ENCODE results near the gene SLC12A7. TPM values are rescaled to one million over a fixed set of nuclear protein-coding genes. Genes with fewer than 3 reads are reported as not detected.

The SLC12A7 gene
- total and polyA plus RNA-seq, 2 donors: 12.2 to 23.5 TPM

DNA sequence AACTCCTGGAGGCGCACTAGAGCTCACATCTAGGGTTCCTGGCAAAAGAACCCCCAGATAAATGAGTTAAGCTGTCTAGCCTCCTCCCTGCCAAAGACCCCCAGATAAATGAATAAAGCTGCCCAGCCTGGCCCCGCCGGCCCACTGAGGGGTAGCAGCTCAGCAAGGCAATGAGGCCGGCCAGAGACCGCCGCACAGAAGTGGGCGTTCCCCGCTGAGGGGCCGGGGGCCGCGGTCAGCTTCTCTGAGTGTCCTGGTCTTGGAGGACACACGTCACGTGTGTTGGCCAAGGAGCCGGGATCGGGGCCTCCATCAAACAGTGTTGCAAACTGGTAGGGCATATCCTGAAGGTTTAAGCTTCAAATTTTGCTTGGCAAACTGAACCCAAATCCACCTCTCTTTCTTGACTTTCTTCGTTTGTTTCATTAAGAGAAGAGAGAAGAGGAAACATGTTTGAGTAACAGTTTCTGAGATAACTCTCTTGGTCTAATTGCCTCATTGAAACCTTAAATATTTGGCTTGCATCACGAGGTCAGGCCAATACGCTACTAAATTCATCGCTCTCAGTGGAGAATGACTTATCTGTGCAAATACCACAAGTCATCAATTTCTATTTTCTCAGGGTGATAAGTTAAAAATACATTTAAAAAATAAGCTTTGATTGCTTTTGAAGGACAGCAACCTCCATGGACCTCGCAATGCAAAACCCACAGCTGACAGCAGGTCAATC lies 11.7 kb upstream of the SLC12A7 start:
- Histone ChIP-seq H3K27ac (ENCODE audit: low read depth in 1 of 2, low read length in 1 of 2) (no peak overlapping the region), H3K4me1 (ENCODE audit: control insufficient read depth in 2 of 2, insufficient read depth in 2 of 2, low read length in 2 of 2) (peaks cover 2 to 18% of the 10 kb centered on the region in 2 donors), H3K27me3 (ENCODE audit: control insufficient read depth in 2 of 2, insufficient read depth in 1 of 2, low read length in 1 of 2) (peaks cover 0 to 2% of the 10 kb centered on the region in 2 donors), H3K9me3 (ENCODE audit: control insufficient read depth in 2 of 2, insufficient read depth in 1 of 2, low read length in 1 of 2) (peaks cover 2 to 17% of the 10 kb centered on the region in 2 donors), H3K4me3 (ENCODE audit: low read length in 2 of 2) (no peak overlapping the region), H3K36me3 (ENCODE audit: control insufficient read depth in 2 of 2, insufficient read depth in 2 of 2, low read length in 1 of 2) (no peaks in the 10 kb centered on the region)
- 92% methylated on average over 20 of the region's 20 CpGs for WGBS
- no peak for DNase-seq (ENCODE audit: low read depth in 6 of 9, low spot score in 9 of 9)

DNA sequence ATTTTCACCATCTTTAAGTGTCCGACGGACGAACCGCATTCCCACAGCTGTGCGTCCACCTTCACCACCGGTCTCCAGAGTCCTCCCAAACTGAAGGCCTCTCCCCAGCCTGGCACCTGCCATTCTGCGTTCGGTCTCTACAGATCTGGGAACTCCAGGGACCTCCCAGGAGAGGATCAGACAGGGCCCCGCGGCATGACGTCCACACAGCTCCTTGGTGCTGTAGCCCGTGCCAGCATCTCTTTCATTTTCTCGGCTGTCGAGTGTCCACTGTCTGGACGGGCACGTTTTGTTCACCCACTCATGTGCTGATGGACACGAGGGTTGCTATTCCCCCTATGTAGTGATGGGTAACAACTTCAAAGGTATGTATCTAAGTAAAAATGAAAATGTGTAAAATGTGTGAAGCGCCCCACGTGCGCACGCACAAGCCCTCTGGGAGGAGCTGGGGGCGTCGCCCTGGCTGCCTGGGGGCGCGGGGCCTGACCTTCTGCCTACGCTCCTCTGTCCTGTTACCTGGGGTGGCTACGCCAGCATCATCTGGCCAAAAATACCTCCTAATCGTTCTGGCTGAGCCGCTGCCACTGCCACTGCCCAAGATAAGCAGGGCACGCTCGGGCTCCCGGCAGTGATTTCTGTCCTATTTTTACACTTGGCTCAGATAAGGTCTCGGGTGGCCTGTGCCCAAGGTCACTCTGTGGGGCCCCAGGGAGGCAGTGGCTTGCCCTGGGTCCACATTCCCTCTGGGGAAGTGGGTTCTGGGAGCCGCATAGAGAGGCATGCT lies 10.8 kb upstream of the SLC12A7 start:
- H3K4me1 ChIP-seq (ENCODE audit: control insufficient read depth in 2 of 2, insufficient read depth in 2 of 2, low read length in 2 of 2): peaks cover 7 to 19% of the 10 kb centered on the region in 2 donors
- WGBS: 95% methylated on average over 34 of the region's 34 CpGs
- peaks cover 2 to 17% of the 10 kb centered on the region in 2 donors for H3K9me3 ChIP-seq (ENCODE audit: control insufficient read depth in 2 of 2, insufficient read depth in 1 of 2, low read length in 1 of 2)
- H3K4me3 ChIP-seq (ENCODE audit: low read length in 2 of 2): no peak overlapping the region
- H3K36me3 ChIP-seq (ENCODE audit: control insufficient read depth in 2 of 2, insufficient read depth in 2 of 2, low read length in 1 of 2): no peaks in the 10 kb centered on the region
- no peak for DNase-seq (ENCODE audit: low read depth in 6 of 9, low spot score in 9 of 9)
- H3K27ac ChIP-seq (ENCODE audit: low read depth in 1 of 2, low read length in 1 of 2): no peak overlapping the region
- peaks cover 0 to 2% of the 10 kb centered on the region in 2 donors for H3K27me3 ChIP-seq (ENCODE audit: control insufficient read depth in 2 of 2, insufficient read depth in 1 of 2, low read length in 1 of 2)

DNA sequence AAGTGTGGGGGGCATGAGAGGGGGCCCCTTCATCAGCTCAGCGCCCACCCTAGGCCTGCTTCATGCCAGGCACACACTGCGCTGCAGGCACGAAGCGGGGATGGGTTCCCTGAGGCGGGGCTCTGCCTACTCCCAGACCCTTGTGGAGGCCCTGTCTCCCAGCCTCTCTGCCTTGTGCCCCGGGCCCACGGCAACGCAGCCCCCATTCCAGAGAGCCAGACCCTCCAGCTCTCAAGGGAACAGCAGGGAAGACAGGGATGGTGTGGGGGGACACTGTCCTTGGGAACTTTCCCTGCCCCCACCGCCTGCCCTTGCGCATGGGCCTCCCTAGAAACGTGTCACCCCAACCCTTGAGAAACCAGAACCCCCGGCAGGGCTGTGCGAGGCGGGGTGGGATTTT lies 10.0 kb upstream of the SLC12A7 start:
- no peak overlapping the region for H3K4me3 ChIP-seq (ENCODE audit: low read length in 2 of 2)
- H3K27me3 ChIP-seq (ENCODE audit: control insufficient read depth in 2 of 2, insufficient read depth in 1 of 2, low read length in 1 of 2): peaks cover 0 to 2% of the 10 kb centered on the region in 2 donors
- H3K27ac ChIP-seq (ENCODE audit: low read depth in 1 of 2, low read length in 1 of 2): no peak overlapping the region
- no peak for DNase-seq (ENCODE audit: low read depth in 6 of 9, low spot score in 9 of 9)
- 97% methylated on average over 14 of the region's 14 CpGs for WGBS
- H3K9me3 ChIP-seq (ENCODE audit: control insufficient read depth in 2 of 2, insufficient read depth in 1 of 2, low read length in 1 of 2): peaks cover 2 to 17% of the 10 kb centered on the region in 2 donors
- no peaks in the 10 kb centered on the region for H3K36me3 ChIP-seq (ENCODE audit: control insufficient read depth in 2 of 2, insufficient read depth in 2 of 2, low read length in 1 of 2)
- peaks cover 7 to 27% of the 10 kb centered on the region in 2 donors for H3K4me1 ChIP-seq (ENCODE audit: control insufficient read depth in 2 of 2, insufficient read depth in 2 of 2, low read length in 2 of 2)

DNA sequence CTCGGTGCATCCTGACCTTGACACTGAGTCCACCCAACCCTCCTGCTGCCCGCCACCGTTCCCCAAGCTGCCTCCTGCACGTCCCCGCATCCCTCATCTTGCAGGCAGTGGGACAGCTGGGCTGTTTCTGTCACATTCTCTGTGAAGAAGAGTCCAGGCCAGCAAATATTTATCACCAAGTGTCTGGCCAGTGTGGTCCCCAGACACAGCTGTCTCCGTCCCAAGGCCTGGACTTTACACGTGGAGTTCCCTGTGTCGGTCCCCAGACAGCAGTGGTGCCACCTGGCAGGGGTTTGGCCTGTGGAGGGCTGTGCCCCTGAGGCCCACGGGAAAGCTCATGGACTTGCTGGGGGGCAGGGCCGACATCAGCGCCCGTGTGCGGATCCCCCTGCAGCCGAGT lies 9.2 kb upstream of the SLC12A7 start:
- DNase-seq (ENCODE audit: low read depth in 6 of 9, low spot score in 9 of 9): no peak
- 94% methylated on average over 14 of the region's 14 CpGs for WGBS
- H3K27ac ChIP-seq (ENCODE audit: low read depth in 1 of 2, low read length in 1 of 2): no peak overlapping the region
- H3K27me3 ChIP-seq (ENCODE audit: control insufficient read depth in 2 of 2, insufficient read depth in 1 of 2, low read length in 1 of 2): peaks cover 0 to 4% of the 10 kb centered on the region in 2 donors
- peaks cover 2 to 17% of the 10 kb centered on the region in 2 donors for H3K9me3 ChIP-seq (ENCODE audit: control insufficient read depth in 2 of 2, insufficient read depth in 1 of 2, low read length in 1 of 2)
- H3K36me3 ChIP-seq (ENCODE audit: control insufficient read depth in 2 of 2, insufficient read depth in 2 of 2, low read length in 1 of 2): no peaks in the 10 kb centered on the region
- no peak overlapping the region for H3K4me3 ChIP-seq (ENCODE audit: low read length in 2 of 2)
- H3K4me1 ChIP-seq (ENCODE audit: control insufficient read depth in 2 of 2, insufficient read depth in 2 of 2, low read length in 2 of 2): peaks cover 7 to 35% of the 10 kb centered on the region in 2 donors

GRCh38 chr5:1120236-1120999 lies 8.6 kb upstream of the SLC12A7 start:
- Histone ChIP-seq H3K27ac (ENCODE audit: low read depth in 1 of 2, low read length in 1 of 2) (no peak overlapping the region), H3K4me1 (ENCODE audit: control insufficient read depth in 2 of 2, insufficient read depth in 2 of 2, low read length in 2 of 2) (peaks cover 7 to 38% of the 10 kb centered on the region in 2 donors), H3K27me3 (ENCODE audit: control insufficient read depth in 2 of 2, insufficient read depth in 1 of 2, low read length in 1 of 2) (peaks cover 0 to 4% of the 10 kb centered on the region in 2 donors), H3K36me3 (ENCODE audit: control insufficient read depth in 2 of 2, insufficient read depth in 2 of 2, low read length in 1 of 2) (no peaks in the 10 kb centered on the region), H3K4me3 (ENCODE audit: low read length in 2 of 2) (no peak overlapping the region), H3K9me3 (ENCODE audit: control insufficient read depth in 2 of 2, insufficient read depth in 1 of 2, low read length in 1 of 2) (peaks cover 2 to 17% of the 10 kb centered on the region in 2 donors)
- WGBS: 95% methylated on average over 41 of the region's 41 CpGs
- no peak for DNase-seq (ENCODE audit: low read depth in 6 of 9, low spot score in 9 of 9)

GRCh38 chr5:1119312-1119831 lies 7.5 kb upstream of the SLC12A7 start:
- H3K9me3 ChIP-seq (ENCODE audit: control insufficient read depth in 2 of 2, insufficient read depth in 1 of 2, low read length in 1 of 2): peaks cover under 1 to 11% of the 10 kb centered on the region in 2 donors
- 97% methylated on average over 28 of the region's 28 CpGs for WGBS
- H3K4me3 ChIP-seq (ENCODE audit: low read length in 2 of 2): no peak overlapping the region
- H3K36me3 ChIP-seq (ENCODE audit: control insufficient read depth in 2 of 2, insufficient read depth in 2 of 2, low read length in 1 of 2): no peaks in the 10 kb centered on the region
- peaks cover 0 to 4% of the 10 kb centered on the region in 2 donors for H3K27me3 ChIP-seq (ENCODE audit: control insufficient read depth in 2 of 2, insufficient read depth in 1 of 2, low read length in 1 of 2)
- peaks cover 7 to 45% of the 10 kb centered on the region in 2 donors for H3K4me1 ChIP-seq (ENCODE audit: control insufficient read depth in 2 of 2, insufficient read depth in 2 of 2, low read length in 2 of 2)
- peak overlapping the region in 1 of 2 donors; percentile 72 for H3K27ac ChIP-seq (ENCODE audit: low read depth in 1 of 2, low read length in 1 of 2)
- DNase-seq (ENCODE audit: low read depth in 6 of 9, low spot score in 9 of 9): no peak

DNA sequence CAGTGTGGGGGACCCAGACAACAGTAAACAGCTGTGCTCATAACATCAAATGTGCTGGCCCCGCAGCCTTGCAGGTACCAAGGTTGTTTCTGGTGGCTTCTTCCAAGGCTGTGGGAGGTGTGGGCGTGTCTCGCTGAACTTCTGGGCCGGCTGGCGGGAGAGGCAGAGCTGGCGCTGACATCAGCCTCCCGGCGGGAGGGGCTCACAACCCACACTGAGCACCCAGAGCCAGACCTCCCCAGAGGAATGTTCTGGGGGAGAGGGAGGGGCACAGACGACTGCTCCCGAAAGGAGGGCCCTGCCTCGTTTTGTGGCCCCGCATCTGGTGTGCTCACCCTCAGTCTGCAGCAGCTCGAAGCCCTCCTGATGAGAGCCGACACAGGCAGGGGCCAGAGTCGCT lies 6.9 kb upstream of the SLC12A7 start:
- no peak overlapping the region for H3K4me3 ChIP-seq (ENCODE audit: low read length in 2 of 2)
- WGBS: 62% methylated on average over 15 of the region's 15 CpGs
- H3K4me1 ChIP-seq (ENCODE audit: control insufficient read depth in 2 of 2, insufficient read depth in 2 of 2, low read length in 2 of 2): peaks cover 10 to 51% of the 10 kb centered on the region in 2 donors
- DNase-seq (ENCODE audit: low read depth in 6 of 9, low spot score in 9 of 9): peak in 1 of 9 donors; percentile 59
- peak overlapping the region in 1 of 2 donors; percentile 72 for H3K27ac ChIP-seq (ENCODE audit: low read depth in 1 of 2, low read length in 1 of 2)
- H3K36me3 ChIP-seq (ENCODE audit: control insufficient read depth in 2 of 2, insufficient read depth in 2 of 2, low read length in 1 of 2): no peaks in the 10 kb centered on the region
- H3K27me3 ChIP-seq (ENCODE audit: control insufficient read depth in 2 of 2, insufficient read depth in 1 of 2, low read length in 1 of 2): peaks cover 0 to 4% of the 10 kb centered on the region in 2 donors
- peaks cover 0 to 6% of the 10 kb centered on the region in 2 donors for H3K9me3 ChIP-seq (ENCODE audit: control insufficient read depth in 2 of 2, insufficient read depth in 1 of 2, low read length in 1 of 2)

- Histone ChIP-seq H3K36me3 (ENCODE audit: control insufficient read depth in 2 of 2, insufficient read depth in 2 of 2, low read length in 1 of 2) (no peaks in the 10 kb centered on the region), H3K27ac (ENCODE audit: low read depth in 1 of 2, low read length in 1 of 2) (peak overlapping the region in 1 of 2 donors; percentile 72), H3K9me3 (ENCODE audit: control insufficient read depth in 2 of 2, insufficient read depth in 1 of 2, low read length in 1 of 2) (peaks cover 0 to 6% of the 10 kb centered on the region in 2 donors), H3K4me3 (ENCODE audit: low read length in 2 of 2) (no peak overlapping the region), H3K27me3 (ENCODE audit: control insufficient read depth in 2 of 2, insufficient read depth in 1 of 2, low read length in 1 of 2) (peaks cover 0 to 4% of the 10 kb centered on the region in 2 donors), H3K4me1 (ENCODE audit: control insufficient read depth in 2 of 2, insufficient read depth in 2 of 2, low read length in 2 of 2) (peaks cover 11 to 56% of the 10 kb centered on the region in 2 donors)
- no peak for DNase-seq (ENCODE audit: low read depth in 6 of 9, low spot score in 9 of 9)
- 55% methylated on average over 16 of the region's 16 CpGs for WGBS
Measured at GRCh38 chr5:1118231-1118698, 6.4 kb upstream of the SLC12A7 start.
